ENCODE data around the gene LRRFIP2.
"Not testable (repeated sequence)": the region's sequence is repeated elsewhere in the genome, so short reads cannot be mapped to it uniquely, and the experiment has no call there.

The LRRFIP2 gene

GRCh38 chr3:37174532-37175126 is at the start of gene LRRFIP2:
Gene LRRFIP2 (minus strand): TSS chr3:37174582. CDS start chr3:37148983, 25,599 bp downstream.
- DNase-seq = peak; percentile 76
- in situ Hi-C loops (cut with HindIII; ENCODE audit: low pct_ligation_motif_present, low pct_unique_long_range_greater_than_20kb, low sequenced_read_pairs) = no loop called here

- in situ Hi-C loops (cut with HindIII; ENCODE audit: low pct_ligation_motif_present, low pct_unique_long_range_greater_than_20kb, low sequenced_read_pairs) = no loop called here
- DNase-seq = no peak
Measured at GRCh38 chr3:37223576-37223975, 49.2 kb upstream of the LRRFIP2 start.

GRCh38 chr3:37223141-37223558 is 48.8 kb upstream of the LRRFIP2 start:
- DNase-seq = peak; percentile 75
- in situ Hi-C loops (cut with HindIII; ENCODE audit: low pct_ligation_motif_present, low pct_unique_long_range_greater_than_20kb, low sequenced_read_pairs) = no loop called here

- in situ Hi-C loops (cut with HindIII; ENCODE audit: low pct_ligation_motif_present, low pct_unique_long_range_greater_than_20kb, low sequenced_read_pairs); DNase-seq: not testable (repeated sequence)
Measured at GRCh38 chr3:37222542-37222941, 48.2 kb upstream of the LRRFIP2 start.

- peak; percentile 77 for DNase-seq
- in situ Hi-C loops (cut with HindIII; ENCODE audit: low pct_ligation_motif_present, low pct_unique_long_range_greater_than_20kb, low sequenced_read_pairs) = no loop called here
Measured at GRCh38 chr3:37221407-37221806, 47.0 kb upstream of the LRRFIP2 start.

GRCh38 chr3:37219266-37219665 is 44.9 kb upstream of the LRRFIP2 start:
- in situ Hi-C loops (cut with HindIII; ENCODE audit: low pct_ligation_motif_present, low pct_unique_long_range_greater_than_20kb, low sequenced_read_pairs) = no loop called here
- no peak for DNase-seq

GRCh38 chr3:37218206-37218605 is 43.8 kb upstream of the LRRFIP2 start:
- in situ Hi-C loops (cut with HindIII; ENCODE audit: low pct_ligation_motif_present, low pct_unique_long_range_greater_than_20kb, low sequenced_read_pairs) = no loop called here
- DNase-seq = no peak

GRCh38 chr3:37217098-37217849 is 42.9 kb upstream of the LRRFIP2 start:
- in situ Hi-C loops (cut with HindIII; ENCODE audit: low pct_ligation_motif_present, low pct_unique_long_range_greater_than_20kb, low sequenced_read_pairs) = no loop called here

GRCh38 chr3:37216597-37217097 is 42.3 kb upstream of the LRRFIP2 start:
- in situ Hi-C loops (cut with HindIII; ENCODE audit: low pct_ligation_motif_present, low pct_unique_long_range_greater_than_20kb, low sequenced_read_pairs) = no loop called here
- no peak for DNase-seq

More at GRCh38 chr3:37217098-37217849, 42.9 kb upstream of the LRRFIP2 start:
- no peak for DNase-seq

GRCh38 chr3:37214076-37214475 is 39.7 kb upstream of the LRRFIP2 start:
- in situ Hi-C loops (cut with HindIII; ENCODE audit: low pct_ligation_motif_present, low pct_unique_long_range_greater_than_20kb, low sequenced_read_pairs) = no loop called here
- no peak for DNase-seq

- no peak for DNase-seq
- in situ Hi-C loops (cut with HindIII; ENCODE audit: low pct_ligation_motif_present, low pct_unique_long_range_greater_than_20kb, low sequenced_read_pairs) = no loop called here
Measured at GRCh38 chr3:37210230-37210629, 35.8 kb upstream of the LRRFIP2 start.

GRCh38 chr3:37208576-37208975 is 34.2 kb upstream of the LRRFIP2 start:
- in situ Hi-C loops (cut with HindIII; ENCODE audit: low pct_ligation_motif_present, low pct_unique_long_range_greater_than_20kb, low sequenced_read_pairs); DNase-seq: not testable (repeated sequence)

- in situ Hi-C loops (cut with HindIII; ENCODE audit: low pct_ligation_motif_present, low pct_unique_long_range_greater_than_20kb, low sequenced_read_pairs); DNase-seq: not testable (repeated sequence)
Measured at GRCh38 chr3:37208008-37208407, 33.6 kb upstream of the LRRFIP2 start.

- peak; percentile 91 for DNase-seq
- in situ Hi-C loops (cut with HindIII; ENCODE audit: low pct_ligation_motif_present, low pct_unique_long_range_greater_than_20kb, low sequenced_read_pairs) = not testable (repeated sequence)
Measured at GRCh38 chr3:37206041-37206440, 31.7 kb upstream of the LRRFIP2 start.

- DNase-seq = no peak
- in situ Hi-C loops (cut with HindIII; ENCODE audit: low pct_ligation_motif_present, low pct_unique_long_range_greater_than_20kb, low sequenced_read_pairs) = no loop called here
Measured at GRCh38 chr3:37204314-37204713, 29.9 kb upstream of the LRRFIP2 start.

- DNase-seq = no peak
- in situ Hi-C loops (cut with HindIII; ENCODE audit: low pct_ligation_motif_present, low pct_unique_long_range_greater_than_20kb, low sequenced_read_pairs) = no loop called here
Measured at GRCh38 chr3:37202035-37202434, 27.7 kb upstream of the LRRFIP2 start.

- in situ Hi-C loops (cut with HindIII; ENCODE audit: low pct_ligation_motif_present, low pct_unique_long_range_greater_than_20kb, low sequenced_read_pairs) = no loop called here
- no peak for DNase-seq
Measured at GRCh38 chr3:37200141-37200540, 25.8 kb upstream of the LRRFIP2 start.

GRCh38 chr3:37198996-37199395 is 24.6 kb upstream of the LRRFIP2 start:
- no peak for DNase-seq
- in situ Hi-C loops (cut with HindIII; ENCODE audit: low pct_ligation_motif_present, low pct_unique_long_range_greater_than_20kb, low sequenced_read_pairs) = no loop called here

GRCh38 chr3:37198547-37198946 is 24.2 kb upstream of the LRRFIP2 start:
- no peak for DNase-seq
- in situ Hi-C loops (cut with HindIII; ENCODE audit: low pct_ligation_motif_present, low pct_unique_long_range_greater_than_20kb, low sequenced_read_pairs) = no loop called here

Measured in ACHN (cell line).